Inflammatory macrophage treated with lipopolysaccharide for 4 hours (primary cell): ENCODE data around the gene TM9SF2.

Source experiments
- DNase-seq: peaks from one replicate; pipeline ENCODE4 v3.0.0-alpha.2; 2020

TM9SF2 gene

GRCh38 chr13:99582511-99582910, 81.2 kb downstream of the TM9SF2 start:
- DNase-seq: no peak

- DNase-seq: no peak
Observed at GRCh38 chr13:99585609-99586008, 84.3 kb downstream of the TM9SF2 start.

- no peak for DNase-seq
Observed at GRCh38 chr13:99587021-99587420, 85.7 kb downstream of the TM9SF2 start.

GRCh38 chr13:99587893-99588606, 86.8 kb downstream of the TM9SF2 start:
- DNase-seq: no peak

- no peak for DNase-seq
Observed at GRCh38 chr13:99589575-99589974, 88.3 kb downstream of the TM9SF2 start.

- no peak for DNase-seq
Observed at GRCh38 chr13:99590519-99591011, 89.3 kb downstream of the TM9SF2 start.

GRCh38 chr13:99596180-99596579, 94.9 kb downstream of the TM9SF2 start:
- DNase-seq: no peak

- DNase-seq: no peak
Observed at GRCh38 chr13:99600318-99600717, 99.0 kb downstream of the TM9SF2 start.

GRCh38 chr13:99601535-99601934, 100.3 kb downstream of the TM9SF2 start:
- no peak for DNase-seq

GRCh38 chr13:99604636-99605035, 103.4 kb downstream of the TM9SF2 start:
- DNase-seq: no peak

GRCh38 chr13:99605420-99606323, 104.4 kb downstream of the TM9SF2 start:
- DNase-seq: peak; percentile 18

- peak; percentile 86 for DNase-seq
Observed at GRCh38 chr13:99606324-99607066, 105.2 kb downstream of the TM9SF2 start, which contains the start of gene CLYBL. Gene CLYBL (plus strand): TSS chr13:99606690.

GRCh38 chr13:99608345-99608744, 107.1 kb downstream of the TM9SF2 start:
- DNase-seq: no peak

GRCh38 chr13:99610702-99611289, 109.5 kb downstream of the TM9SF2 start:
- DNase-seq: no peak
